ENCODE data around the gene BACH1.
A peak's percentile ranks its signal among the peaks of the same experiment; 100 is the strongest.

Gene BACH1

GRCh38 chr21:29315131-29315749 lies 16.5 kb downstream of the BACH1 start:
- DNase-seq (ENCODE audit: low spot score), result no peak

- no peak for DNase-seq (ENCODE audit: low spot score)
Observed at GRCh38 chr21:29316029-29316742, 17.5 kb downstream of the BACH1 start.

- DNase-seq (ENCODE audit: low spot score), result no peak
Observed at GRCh38 chr21:29316806-29317205, 18.1 kb downstream of the BACH1 start.

GRCh38 chr21:29318354-29318753 lies 19.6 kb downstream of the BACH1 start:
- DNase-seq (ENCODE audit: low spot score), result no peak

GRCh38 chr21:29320031-29320430 lies 21.3 kb downstream of the BACH1 start:
- no peak for DNase-seq (ENCODE audit: low spot score)

GRCh38 chr21:29321217-29321616 lies 22.5 kb downstream of the BACH1 start:
- no peak for DNase-seq (ENCODE audit: low spot score)

GRCh38 chr21:29321932-29322928 lies 23.5 kb downstream of the BACH1 start:
- no peak for DNase-seq (ENCODE audit: low spot score)

GRCh38 chr21:29323189-29323588 lies 24.5 kb downstream of the BACH1 start:
- no peak for DNase-seq (ENCODE audit: low spot score)

- no peak for DNase-seq (ENCODE audit: low spot score)
Observed at GRCh38 chr21:29326914-29327554, 28.3 kb downstream of the BACH1 start.

- DNase-seq (ENCODE audit: low spot score), result no peak
Observed at GRCh38 chr21:29329406-29329805, 30.7 kb downstream of the BACH1 start.

GRCh38 chr21:29330797-29331196 lies 32.1 kb downstream of the BACH1 start:
- no peak for DNase-seq (ENCODE audit: low spot score)

- DNase-seq (ENCODE audit: low spot score), result peak; percentile 24
Observed at GRCh38 chr21:29332461-29333362, 34.0 kb downstream of the BACH1 start.

GRCh38 chr21:29333406-29333805 lies 34.7 kb downstream of the BACH1 start:
- DNase-seq (ENCODE audit: low spot score), result no peak

- peak; percentile 54 for DNase-seq (ENCODE audit: low spot score)
Observed at GRCh38 chr21:29334717-29335428, 36.2 kb downstream of the BACH1 start.

- DNase-seq (ENCODE audit: low spot score), result peak; percentile 56
Observed at GRCh38 chr21:29335720-29336119, 37.0 kb downstream of the BACH1 start.

GRCh38 chr21:29338256-29338655 lies 39.5 kb downstream of the BACH1 start:
- DNase-seq (ENCODE audit: low spot score), result no peak

GRCh38 chr21:29340228-29340627 lies 41.5 kb downstream of the BACH1 start:
- no peak for DNase-seq (ENCODE audit: low spot score)

- DNase-seq (ENCODE audit: low spot score), result peak; percentile 86
Observed at GRCh38 chr21:29342363-29342957, 43.7 kb downstream of the BACH1 start.

- peak; percentile 60 for DNase-seq (ENCODE audit: low spot score)
Observed at GRCh38 chr21:29343519-29343918, 44.8 kb downstream of the BACH1 start.

GRCh38 chr21:29346281-29346680 lies 47.6 kb downstream of the BACH1 start:
- no peak for DNase-seq (ENCODE audit: low spot score)
